OCI-LY7 (cell line): ENCODE results near the gene BBC3. TPM values are rescaled to one million over a fixed set of nuclear protein-coding genes. Genes with fewer than 3 reads are reported as not detected.

Experiments
- BruUV-seq: library from RNA; stranded (reverse); fragments of 400-500 nt; replicated peaks from 2 replicates; lab custom pipeline; 2021; lab: Mats Ljungman, UMichigan
- CTCF ChIA-PET: fragments of 300-600 bp; sonication (Branson Sonifier 250); formaldehyde crosslinking; loops from one replicate; lab custom pipeline; 2022; ENCODE audit warnings: antibody characterized with exemption; ENCODE audit not compliant: unreplicated experiment; lab: Charles Lee
- POLR2A ChIA-PET: fragments of 300-600 bp; sonication (Branson Sonifier 250); formaldehyde crosslinking; loops from one replicate; lab custom pipeline; 2022; ENCODE audit warnings: antibody characterized with exemption; lab: Charles Lee
- DNase-seq: peaks from one replicate; pipeline ENCODE4 v3.0.0-alpha.2; 2015; ENCODE audit warnings: low spot score
- H2AFZ ChIP-seq: fragments of 200-600 bp; sonication (generic), shearing (Covaris generic); 2 replicates; pipeline ENCODE4 v1.6.1; 2014; ENCODE audit warnings: mild to moderate bottlenecking, antibody characterized with exemption, low read length, moderate library complexity
- H3K27ac ChIP-seq: fragments of 200-600 bp; sonication (generic); 2 replicates; pipeline ENCODE4 v1.5.1; 2014; ENCODE audit warnings: mixed run types, low read depth, mild to moderate bottlenecking, moderate library complexity, low read length, inconsistent platforms; ENCODE audit not compliant: poor library complexity, severe bottlenecking
- H3K36me3 ChIP-seq: fragments of 200-600 bp; sonication (generic); 2 replicates; pipeline ENCODE4 v1.6.1; 2014; ENCODE audit warnings: mild to moderate bottlenecking, antibody characterized with exemption, low read length, moderate library complexity, mixed read lengths; ENCODE audit not compliant: insufficient read depth
- H3K4me1 ChIP-seq: fragments of 200-600 bp; sonication (generic); 2 replicates; pipeline ENCODE4 v1.5.1; 2014; ENCODE audit warnings: mild to moderate bottlenecking, low read length; ENCODE audit not compliant: insufficient read depth, poor library complexity, severe bottlenecking
- H3K4me2 ChIP-seq: fragments of 200-600 bp; sonication (generic); 2 replicates; pipeline ENCODE4 v1.6.1; 2014; ENCODE audit warnings: mild to moderate bottlenecking, low read length
- H3K4me3 ChIP-seq: fragments of 200-600 bp; sonication (generic); 2 replicates; pipeline ENCODE4 v1.5.1; 2014; ENCODE audit warnings: mild to moderate bottlenecking, low read depth, low read length; ENCODE audit not compliant: poor library complexity, severe bottlenecking
- H3K79me2 ChIP-seq: fragments of 200-600 bp; sonication (generic); 2 replicates; pipeline ENCODE4 v1.6.1; 2016; ENCODE audit warnings: low read depth, mild to moderate bottlenecking, low read length, moderate library complexity, mixed read lengths; ENCODE audit not compliant: insufficient read depth
- H3K9me2 ChIP-seq: fragments of 200-600 bp; sonication (generic); 2 replicates; pipeline ENCODE4 v1.6.1; 2016; ENCODE audit warnings: mild to moderate bottlenecking, low read length, mixed read lengths; ENCODE audit not compliant: insufficient read depth
- H3K9me3 ChIP-seq: fragments of 200-600 bp; sonication (generic); 2 replicates; pipeline ENCODE4 v1.6.1; 2014; ENCODE audit warnings: mild to moderate bottlenecking, mixed run types, low read length, mixed read lengths
- H4K20me1 ChIP-seq: fragments of 200-600 bp; sonication (generic); 2 replicates; pipeline ENCODE4 v1.6.1; 2014; ENCODE audit warnings: mild to moderate bottlenecking, antibody characterized with exemption, low read length, moderate library complexity, mixed read lengths; ENCODE audit not compliant: insufficient read depth
- EZH2phosphoT487 ChIP-seq: fragments of 200-600 bp; sonication (generic); IDR thresholded peaks from 2 replicates; pipeline ENCODE4 v1.6.1; 2018; ENCODE audit warnings: low read depth, borderline replicate concordance, mild to moderate bottlenecking, mixed run types, antibody characterized with exemption, low read length, moderate library complexity, mixed read lengths
- intact Hi-C: fragments of 100-400 bp; cut with micrococcal nuclease; formaldehyde crosslinking; loops from one replicate; pipeline ENCODE4 v1.10.0; 2022; ENCODE audit not compliant: unreplicated experiment
- total RNA-seq, 2 experiments: library from RNA; depleted of rRNA in 1 of 2; stranded (reverse); fragments of >200 nt in 1 of 2; shearing (Covaris generic) in 1 of 2; gene quantifications; 2 replicates each; pipeline ENCODE4 v1.2.3, GENCODE V29; 2014 to 2022
- TF ChIP-seq, protein P1 (sequence below): fragments of 200-600 bp; sonication (generic); conservative IDR thresholded peaks from 2 replicates; pipeline ENCODE4 v1.5.1; 2014; ENCODE audit warnings: mild to moderate bottlenecking, antibody characterized with exemption, low read length, moderate library complexity, mixed read lengths

BBC3 gene
- total RNA-seq, 2 experiments from 2014 or later: 8.9 to 10.5 TPM

DNA sequence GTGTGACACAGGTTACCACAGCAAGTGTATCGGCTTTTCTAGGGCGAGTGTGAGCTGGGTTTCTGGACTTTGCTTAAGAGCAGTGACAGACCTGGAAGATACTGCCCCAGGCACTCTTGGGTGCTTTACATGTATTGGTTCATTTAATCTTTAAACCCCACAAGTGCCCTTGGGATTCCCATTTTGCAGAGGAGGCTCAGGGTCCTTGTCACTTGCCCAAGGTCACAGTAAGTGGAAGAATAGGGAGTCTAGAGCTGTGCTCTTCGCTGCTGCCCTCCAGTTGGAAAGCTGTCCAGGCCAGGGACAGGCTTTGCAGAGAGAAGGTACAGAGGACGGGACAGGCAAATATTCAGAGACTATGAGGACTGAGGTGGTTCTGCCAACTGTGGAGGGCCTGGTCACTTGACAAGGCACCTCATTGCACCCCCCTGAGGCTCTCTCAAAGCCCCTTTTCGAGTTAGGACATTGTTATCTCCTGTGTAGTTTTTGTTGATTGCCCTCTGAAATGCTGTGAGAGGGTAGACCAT lies 42.4 kb downstream of the BBC3 start:
- no peak overlapping the region for H3K4me3 ChIP-seq
- H3K27ac ChIP-seq: no peak overlapping the region
- no TSS peak for BruUV-seq
- TF ChIP-seq, protein P1, sequence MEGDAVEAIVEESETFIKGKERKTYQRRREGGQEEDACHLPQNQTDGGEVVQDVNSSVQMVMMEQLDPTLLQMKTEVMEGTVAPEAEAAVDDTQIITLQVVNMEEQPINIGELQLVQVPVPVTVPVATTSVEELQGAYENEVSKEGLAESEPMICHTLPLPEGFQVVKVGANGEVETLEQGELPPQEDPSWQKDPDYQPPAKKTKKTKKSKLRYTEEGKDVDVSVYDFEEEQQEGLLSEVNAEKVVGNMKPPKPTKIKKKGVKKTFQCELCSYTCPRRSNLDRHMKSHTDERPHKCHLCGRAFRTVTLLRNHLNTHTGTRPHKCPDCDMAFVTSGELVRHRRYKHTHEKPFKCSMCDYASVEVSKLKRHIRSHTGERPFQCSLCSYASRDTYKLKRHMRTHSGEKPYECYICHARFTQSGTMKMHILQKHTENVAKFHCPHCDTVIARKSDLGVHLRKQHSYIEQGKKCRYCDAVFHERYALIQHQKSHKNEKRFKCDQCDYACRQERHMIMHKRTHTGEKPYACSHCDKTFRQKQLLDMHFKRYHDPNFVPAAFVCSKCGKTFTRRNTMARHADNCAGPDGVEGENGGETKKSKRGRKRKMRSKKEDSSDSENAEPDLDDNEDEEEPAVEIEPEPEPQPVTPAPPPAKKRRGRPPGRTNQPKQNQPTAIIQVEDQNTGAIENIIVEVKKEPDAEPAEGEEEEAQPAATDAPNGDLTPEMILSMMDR: no peak
- no peak for TF ChIP-seq EZH2phosphoT487
- peaks cover 96% of the 10 kb centered on the region for H3K36me3 ChIP-seq
- peaks cover 18% of the 10 kb centered on the region for H3K4me1 ChIP-seq
- H3K9me3 ChIP-seq: no peaks in the 10 kb centered on the region
- DNase-seq: no peak
- no peaks in the 10 kb centered on the region for H3K79me2 ChIP-seq
- H3K9me2 ChIP-seq: no peaks in the 10 kb centered on the region
- no peaks in the 10 kb centered on the region for H4K20me1 ChIP-seq
- no peak overlapping the region for H3K4me2 ChIP-seq
- POLR2A ChIA-PET: interaction anchor here (0.5 kb wide), 1 partner anchor 10 kb away, joined by 5 read pairs; no protein-coding TSS in a partner anchor
- CTCF ChIA-PET: no interaction called here
- no peak overlapping the region for H2AFZ ChIP-seq
- intact Hi-C loops: no loop called here

DNA sequence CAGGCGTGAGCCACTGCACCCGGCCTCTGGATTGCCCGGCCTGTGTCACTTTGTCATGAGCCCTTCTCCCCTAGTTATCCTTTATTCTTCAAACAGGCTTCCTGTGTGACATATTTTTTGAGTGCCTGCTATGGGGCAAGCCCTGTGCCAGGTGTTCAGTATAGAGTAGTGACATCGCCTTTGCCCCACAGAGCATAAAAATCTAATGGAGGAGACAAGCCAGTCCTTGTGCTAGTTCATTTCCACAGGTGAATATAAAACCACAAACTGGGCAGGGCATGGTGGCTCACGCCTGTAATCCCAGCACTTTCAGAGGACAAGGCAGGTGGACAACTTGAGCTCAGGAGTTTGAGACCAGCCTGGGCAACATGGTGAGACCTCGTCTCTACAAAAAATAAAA lies 43.2 kb downstream of the BBC3 start:
- Histone ChIP-seq H3K4me3 (no peak overlapping the region), H3K4me2 (no peak overlapping the region), H4K20me1 (no peaks in the 10 kb centered on the region), H2AFZ (no peak overlapping the region), H3K36me3 (peaks cover 97% of the 10 kb centered on the region), H3K79me2 (no peaks in the 10 kb centered on the region), H3K9me3 (no peaks in the 10 kb centered on the region), H3K27ac (no peak overlapping the region), H3K9me2 (no peaks in the 10 kb centered on the region), H3K4me1 (peaks cover 18% of the 10 kb centered on the region)
- TF ChIP-seq EZH2phosphoT487: no peak
- TF ChIP-seq, protein P1: no peak
- POLR2A ChIA-PET: no interaction called here
- CTCF ChIA-PET: no interaction called here
- intact Hi-C loops: no loop called here
- DNase-seq: no peak
- BruUV-seq: no TSS peak

DNA sequence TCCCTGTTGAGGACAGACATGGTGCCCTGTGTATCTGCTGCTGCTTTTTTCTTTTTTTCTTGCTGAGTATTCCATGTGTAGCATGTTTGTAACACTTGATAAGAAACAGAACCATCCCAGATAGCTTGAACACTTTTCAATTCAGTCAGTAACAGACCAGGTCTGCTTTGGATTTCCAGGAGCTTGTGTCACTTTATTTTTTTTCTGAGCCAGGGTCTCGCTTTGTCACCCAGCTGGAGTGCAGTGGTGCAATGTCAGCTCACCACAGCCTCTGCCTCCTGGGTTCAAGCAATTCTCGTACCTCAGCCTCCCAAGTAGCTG lies 43.7 kb downstream of the BBC3 start:
- no peak for TF ChIP-seq EZH2phosphoT487
- TF ChIP-seq, protein P1: no peak
- Histone ChIP-seq H3K4me1 (peaks cover 18% of the 10 kb centered on the region), H3K9me2 (no peaks in the 10 kb centered on the region), H3K27ac (no peak overlapping the region), H3K4me2 (no peak overlapping the region), H3K4me3 (no peak overlapping the region), H2AFZ (no peak overlapping the region), H4K20me1 (no peaks in the 10 kb centered on the region), H3K36me3 (peaks cover 97% of the 10 kb centered on the region), H3K9me3 (no peaks in the 10 kb centered on the region), H3K79me2 (no peaks in the 10 kb centered on the region)
- POLR2A ChIA-PET: no interaction called here
- BruUV-seq: no TSS peak
- CTCF ChIA-PET: no interaction called here
- intact Hi-C loops: no loop called here
- no peak for DNase-seq
